C4-2B (cell line): ENCODE results near the gene MAGI2.

Experiments used
- H3K27ac ChIP-seq: fragments of 450-650 bp; 2 replicates; pipeline ENCODE4 v1.5.1; 2017
- CTCF ChIP-seq: fragments of 450-650 bp; conservative IDR thresholded peaks from 2 replicates; pipeline ENCODE4 v1.5.1; 2017; ENCODE audit warnings: mild to moderate bottlenecking
- ZFX ChIP-seq: fragments of 450-650 bp; IDR thresholded peaks from 2 replicates; pipeline ENCODE4 v1.6.1; 2017

The MAGI2 gene

GRCh38 chr7:78501064-78501463, 952.4 kb downstream of the MAGI2 start:
- TF ChIP-seq CTCF, result no peak
- TF ChIP-seq ZFX, result no peak
- H3K27ac ChIP-seq, result no peak overlapping the region

- TF ChIP-seq ZFX, result no peak
- no peak for TF ChIP-seq CTCF
- H3K27ac ChIP-seq, result no peak overlapping the region
Measured at GRCh38 chr7:78499971-78500370, 953.5 kb downstream of the MAGI2 start.

- H3K27ac ChIP-seq, result no peak overlapping the region
- no peak for TF ChIP-seq CTCF
- no peak for TF ChIP-seq ZFX
Measured at GRCh38 chr7:78499283-78499682, 954.2 kb downstream of the MAGI2 start.

- TF ChIP-seq CTCF (no peak), ZFX (no peak)
- H3K27ac ChIP-seq, result no peak overlapping the region
Measured at GRCh38 chr7:78497728-78498427, 955.6 kb downstream of the MAGI2 start.

- TF ChIP-seq ZFX (no peak), CTCF (no peak)
- no peak overlapping the region for H3K27ac ChIP-seq
Measured at GRCh38 chr7:78496096-78496630, 957.3 kb downstream of the MAGI2 start.

GRCh38 chr7:78493401-78493800, 960.1 kb downstream of the MAGI2 start:
- no peak for TF ChIP-seq CTCF
- no peak for TF ChIP-seq ZFX
- H3K27ac ChIP-seq, result no peak overlapping the region

- TF ChIP-seq ZFX (no peak), CTCF (no peak)
- no peak overlapping the region for H3K27ac ChIP-seq
Measured at GRCh38 chr7:78492146-78492545, 961.3 kb downstream of the MAGI2 start.
